SK-N-SH (cell line): ENCODE measurements around the gene ALDH1L1. TPM values are rescaled to one million over a fixed set of nuclear protein-coding genes. Genes with fewer than 3 reads are reported as not detected.

Source experiments
- CTCF ChIA-PET: fragments of 300-600, 350-600 bp; formaldehyde crosslinking; extraction: SDS; loops from one replicate; lab custom pipeline; 2021; lab: Yijun Ruan, JAX
- POLR2A ChIA-PET: fragments of 350-600 bp; sonication (Branson Sonifier 250); formaldehyde crosslinking; extraction: SDS; loops from one replicate; lab custom pipeline; 2020; ENCODE audit warnings: antibody characterized with exemption, inconsistent platforms; lab: Yijun Ruan, JAX
- DNase-seq: peaks from one replicate; pipeline ENCODE4 v3.0.0; 2012
- H2AFZ ChIP-seq: fragments of 200-600 bp; sonication (generic); 2 replicates; pipeline ENCODE4 v1.8.1; 2016; ENCODE audit warnings: antibody characterized with exemption, mild to moderate bottlenecking, low read depth
- H3F3A ChIP-seq: fragments of 200-600 bp; sonication (generic); replicated peaks from 2 replicates; pipeline ENCODE3; 2016; ENCODE audit warnings: antibody characterized with exemption, mild to moderate bottlenecking; ENCODE audit not compliant: insufficient read depth
- H3K27ac ChIP-seq, 2 experiments: fragments of 200-500 bp in 1 of 2; fragments of 200-600 bp in 1 of 2; sonication (Bioruptor generic) in 1 of 2; sonication (generic), shearing (Covaris generic) in 1 of 2; 2 replicates each; pipeline versions ENCODE4 v1.5.1 to v1.6.1; 2014 to 2016; ENCODE audit warnings: low read depth in 2 of 2, inconsistent platforms in 1 of 2, low read length in 1 of 2, mild to moderate bottlenecking in 1 of 2, mixed read lengths in 1 of 2
- H3K27me3 ChIP-seq: fragments of 200-600 bp; sonication (generic), shearing (Covaris generic); 2 replicates; pipeline ENCODE4 v1.6.1; 2016; ENCODE audit warnings: mixed run types; ENCODE audit not compliant: insufficient read depth
- H3K36me3 ChIP-seq, 2 experiments: fragments of 200-500 bp in 1 of 2; fragments of 200-600 bp in 1 of 2; sonication (Bioruptor generic) in 1 of 2; sonication (generic) in 1 of 2; replicated peaks in 1 of 2; 2 replicates each; pipeline versions ENCODE3 to v1.5.1; 2014 to 2016; ENCODE audit warnings: low read length in 1 of 2, mild to moderate bottlenecking in 1 of 2; ENCODE audit not compliant: insufficient read depth in 2 of 2, control insufficient read depth in 1 of 2
- H3K4me1 ChIP-seq, 2 experiments: fragments of 200-500 bp in 1 of 2; fragments of 200-600 bp in 1 of 2; sonication (Bioruptor generic) in 1 of 2; sonication (generic), shearing (Covaris generic) in 1 of 2; 2 replicates each; pipeline versions ENCODE4 v1.5.1 to v1.6.1; 2014 to 2016; ENCODE audit warnings: low read depth in 1 of 2, low read length in 1 of 2, mixed run types in 1 of 2; ENCODE audit not compliant: insufficient read depth in 2 of 2, control insufficient read depth in 1 of 2
- H3K4me2 ChIP-seq: fragments of 200-600 bp; sonication (generic), shearing (Covaris generic); 2 replicates; pipeline ENCODE4 v1.6.1; 2017; ENCODE audit warnings: mixed run types
- H3K4me3 ChIP-seq, 2 experiments: fragments of 200-500 bp in 1 of 2; fragments of 200-600 bp in 1 of 2; sonication (Bioruptor generic) in 1 of 2; sonication (generic), shearing (Covaris generic) in 1 of 2; 2 replicates each; pipeline versions ENCODE4 v1.5.1 to v1.8.1; 2014 to 2016; ENCODE audit warnings: low read depth in 2 of 2, inconsistent platforms in 1 of 2, low read length in 1 of 2, mild to moderate bottlenecking in 1 of 2, mixed read lengths in 1 of 2, moderate library complexity in 1 of 2
- H3K79me2 ChIP-seq: fragments of 200-600 bp; sonication (generic); 2 replicates; pipeline ENCODE4 v1.8.1; 2017; ENCODE audit warnings: mild to moderate bottlenecking; ENCODE audit not compliant: insufficient read depth
- H3K9ac ChIP-seq: fragments of 200-600 bp; sonication (generic); 2 replicates; pipeline ENCODE4 v1.6.1; 2017; ENCODE audit warnings: mixed run types
- H3K9me2 ChIP-seq: fragments of 200-600 bp; sonication (generic); 2 replicates; pipeline ENCODE4 v1.6.1; 2017; ENCODE audit warnings: mixed run types
- H3K9me3 ChIP-seq: fragments of 200-600 bp; sonication (generic); 2 replicates; pipeline ENCODE4 v1.6.1; 2017; ENCODE audit warnings: mixed run types, mild to moderate bottlenecking, moderate library complexity
- H4K20me1 ChIP-seq: fragments of 200-600 bp; sonication (generic); 2 replicates; pipeline ENCODE4 v1.6.1; 2017; ENCODE audit warnings: mild to moderate bottlenecking, mixed run types; ENCODE audit not compliant: insufficient read depth
- CHD2 ChIP-seq: fragments of 150-350 bp; IDR thresholded peaks from 2 replicates; pipeline ENCODE4 v1.6.1; 2018; ENCODE audit warnings: low read length; ENCODE audit not compliant: partially characterized antibody
- FOXJ3 ChIP-seq: sonication (generic); formaldehyde crosslinking; IDR thresholded peaks from 2 replicates; pipeline ENCODE4 v1.5.1; 2020; ENCODE audit warnings: mild to moderate bottlenecking, missing genetic modification reagents
- GATA2 ChIP-seq: sonication (generic); formaldehyde crosslinking; IDR thresholded peaks from 2 replicates; pipeline ENCODE4 v1.5.0; 2020; ENCODE audit warnings: mild to moderate bottlenecking, missing genetic modification reagents
- NRF1 ChIP-seq: IDR thresholded peaks from 2 replicates; pipeline ENCODE4 v1.6.1; 2012; ENCODE audit warnings: low read depth, mild to moderate bottlenecking, low read length
- RCOR1 ChIP-seq: fragments of 150-350 bp; IDR thresholded peaks from 2 replicates; pipeline ENCODE4 v1.6.1; 2017; ENCODE audit warnings: antibody characterized with exemption, low read length
- RXRA ChIP-seq: IDR thresholded peaks from 2 replicates; pipeline ENCODE4 v1.4.0; 2012; ENCODE audit warnings: low read depth, mild to moderate bottlenecking, borderline replicate concordance
- SMC3 ChIP-seq: IDR thresholded peaks from 2 replicates; pipeline ENCODE4 v1.6.1; 2012; ENCODE audit warnings: low read depth, low read length, improper control_type of control experiment
- YY1 ChIP-seq: IDR thresholded peaks from 2 replicates; pipeline ENCODE4 v1.4.0; 2012; ENCODE audit warnings: low read depth, mild to moderate bottlenecking
- ZBTB33 ChIP-seq: IDR thresholded peaks from 2 replicates; pipeline ENCODE4 v1.4.0; 2012; ENCODE audit warnings: low read depth, borderline replicate concordance
- WGBS: methylation state at CpG from one replicate; pipeline ENCODE4 v1.1.6; 2017; ENCODE audit warnings: low lambda C conversion rate; 5-methylcytosine and 5-hydroxymethylcytosine counted together
- polyA plus RNA-seq, 3 experiments: library from polyadenylated mRNA; depleted of rRNA; stranded (reverse); fragments of >200 nt; gene quantifications; 2 replicates each; pipeline ENCODE4 v1.2.3, GENCODE V29; 2012

The ALDH1L1 gene
- polyA plus RNA-seq, 1 of the 3 experiments (the other 2 are of a cell fraction): not detected

GRCh38 chr3:126212250-126212619 lies 31.8 kb upstream of the ALDH1L1 start:
- no peaks in the 10 kb centered on the region for H4K20me1 ChIP-seq
- no peak overlapping the region for H3K27ac ChIP-seq
- H3K36me3 ChIP-seq: no peaks in the 10 kb centered on the region
- CTCF ChIA-PET: interaction anchor here (0.7 to 3.8 kb wide), 18 partner anchors 8 to 1344 kb away, joined by 3 to 77 read pairs (median 4); no protein-coding TSS in a partner anchor
- no peaks in the 10 kb centered on the region for H3K9me2 ChIP-seq
- no peaks in the 10 kb centered on the region for H3K79me2 ChIP-seq
- no peak overlapping the region for H3K9ac ChIP-seq
- H3K9me3 ChIP-seq: no peaks in the 10 kb centered on the region
- peaks cover 13 to 22% of the 10 kb centered on the region in 2 experiments; a peak in 2 of 4 replicates for H3K4me1 ChIP-seq
- no peaks in the 10 kb centered on the region for H3K27me3 ChIP-seq
- TF ChIP-seq NRF1 (no peak), GATA2 (no peak), SMC3 (no peak), ZBTB33 (no peak), YY1 (no peak), RCOR1 (no peak), CHD2 (no peak), FOXJ3 (CRISPR knock-in tag) (no peak)
- H3F3A ChIP-seq: peaks cover 9% of the 10 kb centered on the region
- DNase-seq: no peak
- no peak overlapping the region for H3K4me3 ChIP-seq
- H3K4me2 ChIP-seq: peak overlapping the region; percentile 41; the same call in 1 of the 2 replicates
- 76% methylated on average over 2 of the region's 2 CpGs for WGBS
- no peak overlapping the region for H2AFZ ChIP-seq
- POLR2A ChIA-PET: no interaction called here

GRCh38 chr3:126211569-126211968 lies 31.2 kb upstream of the ALDH1L1 start:
- Histone ChIP-seq H3K4me2 (no peak overlapping the region), H3K9me2 (no peaks in the 10 kb centered on the region), H4K20me1 (no peaks in the 10 kb centered on the region), H3K4me1 (peaks cover 13 to 22% of the 10 kb centered on the region in 2 experiments; a peak in 2 of 4 replicates), H3K9me3 (no peaks in the 10 kb centered on the region), H3K27ac (no peak overlapping the region), H3F3A (peaks cover 9% of the 10 kb centered on the region), H3K36me3 (no peaks in the 10 kb centered on the region), H3K79me2 (no peaks in the 10 kb centered on the region), H3K27me3 (no peaks in the 10 kb centered on the region), H2AFZ (no peak overlapping the region), H3K9ac (no peak overlapping the region), H3K4me3 (no peak overlapping the region)
- ChIA-PET CTCF (interaction anchor here (1.1 to 3.8 kb wide), 4 partner anchors 11 to 92 kb away, joined by 3 to 77 read pairs (median 15); no protein-coding TSS in a partner anchor), POLR2A (no interaction called here)
- WGBS: 94% methylated on average over 7 of the region's 7 CpGs
- no peak for DNase-seq
- TF ChIP-seq ZBTB33: no peak
- no peak for TF ChIP-seq RXRA
